Sigmoid colon (tissue), 4 donors: ENCODE measurements around the gene TBL1XR1.
A peak's percentile ranks its signal among the peaks of the same experiment; 100 is the strongest.

ENCODE experiments used
- CTCF ChIP-seq, 4 experiments: fragments of 450-650 bp in 3 of 4; fragments of 200-600 bp in 1 of 4; IDR thresholded peaks; one replicate each; pipeline ENCODE4 v1.5.1; 2016 to 2019; ENCODE audit warnings: antibody characterized with exemption in 4 of 4, mild to moderate bottlenecking in 3 of 4, moderate library complexity in 2 of 4
- EP300 ChIP-seq, 4 donors: sonication (generic); formaldehyde crosslinking; IDR thresholded peaks; one replicate each; pipeline ENCODE4 v1.6.1; 2017; ENCODE audit warnings: antibody characterized with exemption in 4 of 4
- POLR2A ChIP-seq, 2 donors: fragments of 450-650 bp; IDR thresholded peaks; one replicate each; pipeline ENCODE4 v1.6.1; 2016; ENCODE audit warnings: antibody characterized with exemption in 2 of 2, mild to moderate bottlenecking in 2 of 2, moderate library complexity in 2 of 2
- POLR2AphosphoS5 ChIP-seq, 4 donors: sonication (generic); formaldehyde crosslinking; IDR thresholded peaks; one replicate each; pipeline ENCODE4 v1.6.1; 2017; ENCODE audit warnings: antibody characterized with exemption in 4 of 4

- TF ChIP-seq EP300 (IDR thresholded peaks at IDR 0.05), result no peak
- TF ChIP-seq CTCF (IDR thresholded peaks at IDR 0.05), result no peak
- peak in 2 of 4 donors; percentile 28 to 48 for TF ChIP-seq POLR2AphosphoS5 (IDR thresholded peaks at IDR 0.05)
- no peak for TF ChIP-seq POLR2A (IDR thresholded peaks at IDR 0.05)
These were observed 156.1 kb downstream of the TBL1XR1 start for GRCh38 chr3:177041021-177041729.
